ENCODE measurements around the gene ZSCAN2. TPM values are rescaled to one million over a fixed set of nuclear protein-coding genes. Genes with fewer than 3 reads are reported as not detected.

The ZSCAN2 gene
- total and polyA plus RNA-seq, 2 of the 4 experiments (the other 2 are of a cell fraction), result 10.4 to 18.3 TPM

DNA sequence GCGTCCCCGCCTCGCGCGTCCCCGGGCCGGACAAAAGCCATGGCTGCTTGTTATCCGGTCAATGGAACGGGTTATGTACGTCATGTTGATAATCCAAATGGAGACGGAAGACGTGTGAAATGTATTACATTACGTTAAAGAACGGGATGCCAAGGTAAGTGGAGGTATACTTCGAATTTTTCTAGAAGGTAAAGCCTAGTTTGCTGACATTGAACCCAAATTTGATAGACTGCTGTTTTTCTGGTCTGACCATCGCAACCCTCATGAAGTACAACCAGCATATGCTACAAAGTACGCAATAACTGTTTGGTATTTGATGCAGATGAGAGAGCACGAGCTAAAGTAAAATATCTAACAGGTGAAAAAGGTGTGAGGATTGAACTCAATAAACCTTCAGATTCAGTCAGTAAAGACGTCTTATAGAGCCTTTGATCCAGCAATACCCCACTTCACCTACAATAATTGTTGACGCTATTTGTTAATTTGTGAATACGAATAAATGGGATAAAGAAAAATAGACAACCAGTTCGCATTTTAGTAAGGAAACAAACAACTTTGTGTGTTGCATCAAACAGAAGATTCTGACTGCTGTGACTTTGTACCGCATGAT lies 33.5 kb downstream of the ZSCAN2 start:
- ATAC-seq (ENCODE audit: low read depth), result no peak
- peaks cover 11% of the 10 kb centered on the region for H3K4me1 ChIP-seq (ENCODE audit: control insufficient read depth, insufficient read depth, low read length)
- H2BK120ac ChIP-seq (ENCODE audit: low read depth, low read length), result no peak overlapping the region
- H4K5ac ChIP-seq (ENCODE audit: low read depth, low read length), result peak overlapping the region; percentile 83; the same call in 1 of the 2 replicates
- H3K56ac ChIP-seq (ENCODE audit: extremely low read depth, insufficient read depth, low read length), result no peak overlapping the region; the same call in 1 of the 2 replicates
- dilution Hi-C loops (cut with HindIII; ENCODE audit: low sequenced_read_pairs, unreplicated experiment) (no loop called here), in situ Hi-C loops (cut with MboI; ENCODE audit: low sequenced_read_pairs) (no loop called here), intact Hi-C loops (cut with micrococcal nuclease) (loop anchor here (10.0 kb wide), 1 partner anchor 50 kb away; no protein-coding TSS in a partner anchor)
- H4K20me1 ChIP-seq (ENCODE audit: insufficient read depth, low read length), result peaks cover 7% of the 10 kb centered on the region; the same call in 1 of the 2 replicates
- H3K4ac ChIP-seq (ENCODE audit: low read depth, low read length), result peak overlapping the region; percentile 64; the same call in 1 of the 2 replicates
- WGBS, 2 experiments (ENCODE audit: extremely low coverage in 2 of 2, insufficient read length in 1 of 2), result 15% methylated on average over 14 of the region's 23 CpGs; no CpG with 5 or more reads in 1 of the 2 experiments
- H3K9me3 ChIP-seq (ENCODE audit: control insufficient read depth, insufficient read depth, low read length), result no peaks in the 10 kb centered on the region
- DNase-seq, result no peak
- POLR2A ChIA-PET (ENCODE audit: unreplicated experiment), result no interaction called here
- H2AK9ac ChIP-seq (replicated peaks; ENCODE audit: low read depth, low read length, poor library complexity), result peak overlapping the region; percentile 85
- H2BK5ac ChIP-seq (ENCODE audit: low read depth, low read length, poor library complexity, severe bottlenecking), result peak overlapping the region; percentile 89
- H2AK5ac ChIP-seq (ENCODE audit: low read depth, low read length), result peak overlapping the region; percentile 44; the same call in 1 of the 2 replicates
- H3K79me1 ChIP-seq (ENCODE audit: low read depth in 1 of 2, low read length in 2 of 2), result peaks cover 21 to 38% of the 10 kb centered on the region in 2 experiments
- peak overlapping the region; percentile 92 for H2AFZ ChIP-seq (replicated peaks; ENCODE audit: low read length, poor library complexity)
- H3K27ac ChIP-seq (ENCODE audit: insufficient read depth, low read length), result peak overlapping the region; percentile 19; the same call in 1 of the 2 replicates
- no peak overlapping the region for H4K91ac ChIP-seq (ENCODE audit: insufficient read depth, low read depth, low read length)
- TF ChIP-seq MAFK (IDR thresholded peaks at IDR 0.05; ENCODE audit: low read depth, low read length) (no peak), RCOR1 (IDR thresholded peaks at IDR 0.05; ENCODE audit: insufficient replicate concordance, low read length) (no peak)
- peak overlapping the region; percentile 62 for H3K4me3 ChIP-seq (ENCODE audit: insufficient read depth, low read depth, low read length)
- CTCF ChIA-PET, result no interaction called here
- H3K14ac ChIP-seq (replicated peaks; ENCODE audit: low read depth, low read length), result peak overlapping the region; percentile 79
- peak overlapping the region; percentile 97 for H3K9ac ChIP-seq (ENCODE audit: low read depth, low read length)
- H2BK20ac ChIP-seq (ENCODE audit: low read depth, low read length), result no peak overlapping the region
- H3K23ac ChIP-seq (ENCODE audit: low read depth, low read length), result peak overlapping the region; percentile 53; the same call in 1 of the 2 replicates
- H3K4me2 ChIP-seq (ENCODE audit: low read depth, low read length), result peak overlapping the region; percentile 99
- peaks cover 15% of the 10 kb centered on the region for H3K36me3 ChIP-seq (ENCODE audit: control insufficient read depth, insufficient read depth, low read length)
- H3K9me1 ChIP-seq (ENCODE audit: insufficient read depth, low read length), result peaks cover 16% of the 10 kb centered on the region
- no peak overlapping the region; the same call in 1 of the 2 replicates for H3K18ac ChIP-seq (ENCODE audit: low read depth, low read length)
- H2BK15ac ChIP-seq (ENCODE audit: low read depth, low read length), result no peak overlapping the region; the same call in 2 of the 3 replicates
- no peaks in the 10 kb centered on the region for H3K27me3 ChIP-seq (ENCODE audit: control insufficient read depth, insufficient read depth, low read length)
- no TSS peak for BruUV-seq (replicated peaks)
- H4K8ac ChIP-seq (ENCODE audit: low read depth in 2 of 2, low read length in 2 of 2), result peak overlapping the region; percentile 63 to 78; a peak in 3 of 4 replicates

All from IMR-90 (cell line).